Measurements from ENCODE around the gene PAK5.

Gene PAK5

GRCh38 chr20:9517297-9518162, 321.3 kb downstream of the PAK5 start:
- DNase-seq (ENCODE audit: low read depth), result no peak

- DNase-seq (ENCODE audit: low read depth), result no peak
These were observed 322.5 kb downstream of the PAK5 start for GRCh38 chr20:9516234-9516871.

- no peak for DNase-seq (ENCODE audit: low read depth)
These were observed 323.1 kb downstream of the PAK5 start for GRCh38 chr20:9515741-9516233.

GRCh38 chr20:9515214-9515585, 323.7 kb downstream of the PAK5 start:
- DNase-seq (ENCODE audit: low read depth), result no peak

DNA sequence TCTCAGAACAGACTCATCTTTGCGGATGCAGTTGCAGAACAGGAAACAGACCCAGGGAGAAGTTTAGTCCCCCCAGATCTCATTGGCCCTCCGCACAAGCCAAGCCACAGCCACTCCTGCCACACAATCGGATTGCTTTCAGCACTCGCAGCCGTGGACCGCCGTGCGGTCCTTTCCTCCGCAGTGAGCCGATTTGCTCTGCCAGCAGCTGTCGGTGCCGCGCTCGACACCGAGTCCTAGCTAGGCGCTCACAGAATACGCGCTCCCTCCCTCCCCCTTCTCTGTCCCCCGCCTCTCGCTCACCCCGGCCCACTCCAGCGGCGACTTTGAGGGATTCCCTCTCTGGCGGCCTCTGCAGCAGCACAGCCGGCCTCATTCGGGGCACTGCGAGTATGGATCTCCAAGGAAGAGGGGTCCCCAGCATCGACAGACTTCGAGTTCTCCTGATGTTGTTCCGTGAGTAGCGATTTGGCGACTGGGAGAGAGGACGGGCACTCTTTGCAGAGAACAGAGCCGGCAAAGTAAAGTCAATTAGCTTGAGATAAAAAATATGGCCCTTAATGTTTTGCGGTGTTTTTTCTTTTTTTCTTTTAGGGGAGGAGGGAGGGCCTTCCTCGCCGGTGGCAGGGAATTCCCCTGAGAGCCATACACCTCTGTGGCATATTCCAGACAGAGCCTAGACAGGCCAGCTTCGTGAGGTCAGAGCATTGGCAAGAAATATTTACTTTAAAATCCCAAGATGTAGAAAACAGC, 324.2 kb downstream of the PAK5 start, which contains the start of gene LAMP5:
Gene LAMP5 (plus strand): TSS at position 130 of the 753 bp plus-strand sequence. CDS start 263 bp downstream, at position 393.
- DNase-seq (ENCODE audit: low read depth), result no peak

DNA sequence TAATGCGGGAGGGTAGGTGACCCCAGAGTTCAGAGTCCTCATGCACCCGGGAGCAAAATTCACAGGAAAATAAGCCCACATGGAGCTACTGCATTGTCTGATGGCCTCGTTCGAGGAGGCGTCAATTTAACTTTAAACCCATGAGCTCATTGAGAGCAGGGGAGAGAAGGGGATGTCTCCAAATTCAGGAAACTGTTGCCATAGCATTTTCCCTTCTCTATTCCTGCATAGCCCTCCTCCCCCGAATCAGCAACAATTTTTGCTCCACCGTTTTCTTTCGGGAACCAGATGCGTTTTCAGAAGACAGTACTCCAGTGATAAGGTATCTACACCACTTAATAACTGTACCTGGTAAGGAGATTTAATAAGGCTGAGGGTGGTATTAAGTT, 324.8 kb downstream of the PAK5 start:
- DNase-seq (ENCODE audit: low read depth), result no peak

DNA sequence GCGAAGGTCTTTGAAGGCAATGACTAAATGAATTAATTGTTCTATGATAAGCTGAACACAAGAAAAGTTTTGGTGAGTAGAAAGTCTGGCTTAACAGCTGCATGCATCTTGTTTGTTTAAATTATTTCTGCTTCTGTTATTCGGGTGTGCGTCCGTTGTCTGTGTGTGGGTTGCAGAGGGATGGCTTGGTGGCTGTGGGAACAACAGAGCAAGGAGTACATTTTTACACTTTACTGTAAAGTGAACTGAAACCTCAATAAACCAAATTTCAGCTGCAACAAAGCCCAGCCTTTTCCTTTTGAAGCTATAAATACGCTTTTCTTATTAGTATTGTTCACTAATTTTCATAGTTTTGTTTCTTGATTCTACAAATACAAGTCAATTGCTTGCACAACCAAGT, 328.0 kb downstream of the PAK5 start:
- DNase-seq (ENCODE audit: low read depth), result no peak

DNA sequence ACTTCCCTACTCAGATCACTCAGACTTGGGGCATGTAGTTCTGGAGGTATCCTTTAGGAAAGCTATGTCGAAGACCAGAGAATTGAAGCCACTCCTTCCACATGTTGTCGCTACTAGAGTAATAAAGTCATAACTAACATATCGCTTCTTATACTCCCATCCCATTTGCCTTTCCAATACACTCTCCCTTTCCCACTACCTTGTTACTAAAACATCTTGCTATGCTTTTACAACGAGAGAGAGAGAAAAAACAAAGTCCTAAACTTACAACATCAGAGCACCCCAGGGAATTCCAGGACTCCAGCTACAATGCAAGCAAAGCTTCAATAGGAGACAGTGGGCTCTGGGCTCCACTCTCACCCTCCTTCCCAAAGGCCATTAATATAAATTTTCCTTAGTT, 329.6 kb downstream of the PAK5 start:
- no peak for DNase-seq (ENCODE audit: low read depth)

GRCh38 chr20:9508696-9509178, 330.1 kb downstream of the PAK5 start:
- DNase-seq (ENCODE audit: low read depth), result no peak

DNA sequence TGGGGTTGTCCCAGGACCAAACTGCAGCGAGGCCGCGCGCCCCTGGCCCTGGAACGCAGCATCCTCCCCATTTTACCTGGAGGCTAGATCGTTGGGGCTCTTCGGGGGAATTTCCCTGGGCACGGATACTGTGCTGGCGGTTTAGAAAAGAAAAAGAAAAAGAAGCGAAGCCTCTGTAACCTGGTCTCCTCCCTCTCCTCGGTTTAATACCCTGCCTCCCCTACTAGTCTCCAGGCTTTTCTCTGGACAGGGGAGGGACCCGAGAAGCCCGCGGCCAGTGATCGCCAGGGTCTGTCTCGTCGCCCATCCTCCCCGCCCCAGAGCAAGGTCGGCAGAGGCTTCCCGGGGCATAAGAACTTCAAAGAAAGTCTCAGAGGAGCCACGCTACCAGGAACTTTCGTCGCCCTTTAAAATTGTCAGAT, 330.6 kb downstream of the PAK5 start:
- DNase-seq (ENCODE audit: low read depth), result no peak

DNA sequence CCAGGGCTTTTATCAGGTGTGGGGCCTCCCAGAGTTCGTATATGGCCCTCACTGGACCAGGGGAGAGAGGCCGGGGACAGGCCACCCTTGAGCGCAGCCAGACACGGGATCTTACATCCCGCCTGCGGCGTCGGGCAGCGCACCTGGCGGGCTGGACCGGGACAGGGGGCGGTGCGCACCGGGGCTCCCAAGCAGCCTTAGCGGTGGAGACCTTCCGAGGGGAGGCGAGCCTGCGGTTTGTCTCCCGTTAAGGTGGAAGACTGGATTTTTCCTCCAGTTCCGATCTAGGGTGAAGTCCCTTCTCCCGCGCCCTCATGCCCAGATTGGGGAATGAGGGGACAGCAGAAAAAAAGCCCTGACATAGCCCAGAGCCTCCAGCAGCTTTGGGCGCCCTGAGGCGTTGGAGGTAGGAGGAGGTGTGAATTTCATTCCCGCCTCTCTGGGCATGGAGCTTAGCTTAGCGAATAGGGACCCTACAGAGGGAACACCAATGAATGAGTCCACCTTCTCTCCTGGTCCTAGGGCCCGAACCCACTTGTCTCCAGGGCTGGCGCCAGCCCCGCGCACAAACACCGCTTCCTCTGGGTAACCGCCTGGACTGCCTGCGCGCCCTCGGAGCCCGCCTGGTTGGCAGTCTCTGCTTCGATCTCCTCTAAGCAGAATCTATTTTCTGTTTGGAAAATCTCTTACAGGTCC, 331.2 kb downstream of the PAK5 start:
- no peak for DNase-seq (ENCODE audit: low read depth)

GRCh38 chr20:9506964-9507369, 331.9 kb downstream of the PAK5 start:
- no peak for DNase-seq (ENCODE audit: low read depth)

GRCh38 chr20:9506280-9506821, 332.5 kb downstream of the PAK5 start:
- DNase-seq (ENCODE audit: low read depth), result no peak

DNA sequence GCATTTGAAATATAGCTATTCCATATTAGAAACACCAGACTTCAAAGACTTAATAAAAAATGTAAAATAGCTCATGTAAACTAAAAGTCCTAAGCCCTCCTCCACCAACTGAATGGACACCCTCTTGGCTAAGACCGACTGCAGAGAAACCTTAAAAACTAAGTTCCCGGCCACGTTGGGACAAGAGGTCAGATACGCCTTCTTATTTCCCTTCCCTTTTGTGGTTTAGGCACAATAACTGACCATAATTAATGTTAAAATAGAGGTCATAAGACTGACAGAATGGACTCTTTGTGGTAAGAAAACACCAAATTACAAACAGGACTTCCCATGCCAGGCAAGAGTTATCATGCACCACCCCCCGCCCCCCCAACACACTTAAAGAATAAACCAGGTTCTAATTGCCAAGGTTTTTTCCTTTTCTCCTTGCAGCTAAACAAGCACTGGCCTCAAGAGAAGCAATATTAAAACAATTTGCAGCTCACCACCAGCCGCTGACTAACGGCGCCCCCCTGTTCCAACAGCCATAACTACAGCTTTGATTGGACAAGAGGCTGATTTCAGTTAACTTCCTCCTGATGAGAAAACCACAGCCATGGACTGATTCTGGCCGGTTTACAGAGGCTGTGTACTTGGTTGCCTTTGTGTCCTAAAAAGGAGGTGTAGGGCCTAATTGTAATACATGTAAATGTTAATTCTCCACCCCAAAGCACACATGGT, 335.2 kb downstream of the PAK5 start:
- no peak for DNase-seq (ENCODE audit: low read depth)

GRCh38 chr20:9501473-9501872, 337.4 kb downstream of the PAK5 start:
- no peak for DNase-seq (ENCODE audit: low read depth)

- no peak for DNase-seq (ENCODE audit: low read depth)
These were observed 338.8 kb downstream of the PAK5 start for GRCh38 chr20:9500121-9500520.

GRCh38 chr20:9499126-9499899, 339.6 kb downstream of the PAK5 start:
- DNase-seq (ENCODE audit: low read depth), result no peak

DNA sequence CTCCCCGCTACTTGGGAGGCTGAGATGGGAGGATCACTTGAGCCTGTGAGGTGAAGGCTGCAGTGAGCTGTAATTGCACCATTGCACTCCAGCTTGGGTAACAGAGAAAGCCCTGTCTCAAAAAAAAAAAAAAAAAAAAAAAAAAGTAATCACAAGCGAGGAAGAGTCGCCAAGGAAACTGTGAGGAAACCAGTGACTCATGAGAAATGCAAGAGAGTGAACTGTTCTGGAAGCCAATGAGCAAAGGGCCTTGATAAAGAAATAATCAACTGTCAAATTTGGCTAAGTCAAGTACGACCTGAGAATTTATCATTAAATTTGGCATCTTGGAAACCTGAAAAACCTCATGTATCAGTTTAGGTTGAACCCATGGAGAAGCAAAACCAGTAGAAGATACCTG, 340.6 kb downstream of the PAK5 start:
- no peak for DNase-seq (ENCODE audit: low read depth)

- no peak for DNase-seq (ENCODE audit: low read depth)
These were observed 342.7 kb downstream of the PAK5 start for GRCh38 chr20:9496155-9496554.

GRCh38 chr20:9495701-9496100, 343.2 kb downstream of the PAK5 start:
- DNase-seq (ENCODE audit: low read depth), result no peak
